Medulla oblongata (tissue), 1 donor: Measurements from ENCODE around the gene ENAM.

ENCODE experiments used
- DNase-seq: peaks from one replicate; pipeline ENCODE4 v3.0.0-alpha.2; 2015; ENCODE audit errors: extremely low spot score

The ENAM gene

GRCh38 chr4:70628444-70628843 lies at the start of gene ENAM:
TSS of gene ENAM (plus strand) at chr4:70628744. CDS start at chr4:70629501, 757 bp downstream.
- DNase-seq = no peak

- no peak for DNase-seq
Observed at GRCh38 chr4:70581980-70582379, 46.6 kb upstream of the ENAM start.

- DNase-seq = no peak
Observed at GRCh38 chr4:70583952-70584834, 44.4 kb upstream of the ENAM start.

GRCh38 chr4:70586841-70587240 lies 41.7 kb upstream of the ENAM start:
- no peak for DNase-seq

GRCh38 chr4:70589785-70590184 lies 38.8 kb upstream of the ENAM start:
- no peak for DNase-seq

GRCh38 chr4:70591955-70592582 lies 36.5 kb upstream of the ENAM start, which contains the start of gene AMBN:
TSS of gene AMBN (plus strand) at chr4:70592256. CDS start at chr4:70592359, 103 bp downstream.
- DNase-seq = no peak

- no peak for DNase-seq
Observed at GRCh38 chr4:70594196-70594595, 34.3 kb upstream of the ENAM start.

- no peak for DNase-seq
Observed at GRCh38 chr4:70600305-70600704, 28.2 kb upstream of the ENAM start.

GRCh38 chr4:70600977-70601376 lies 27.6 kb upstream of the ENAM start:
- DNase-seq = no peak

- peak; percentile 47 for DNase-seq
Observed at GRCh38 chr4:70601422-70602039, 27.0 kb upstream of the ENAM start.

GRCh38 chr4:70603856-70604255 lies 24.7 kb upstream of the ENAM start:
- no peak for DNase-seq

- DNase-seq = no peak
Observed at GRCh38 chr4:70606459-70606858, 22.1 kb upstream of the ENAM start.

GRCh38 chr4:70607334-70607853 lies 21.1 kb upstream of the ENAM start:
- DNase-seq = no peak

GRCh38 chr4:70608324-70608723 lies 20.2 kb upstream of the ENAM start:
- DNase-seq = no peak

GRCh38 chr4:70613306-70614183 lies 15.0 kb upstream of the ENAM start:
- DNase-seq = no peak

- no peak for DNase-seq
Observed at GRCh38 chr4:70614184-70614555, 14.4 kb upstream of the ENAM start.

GRCh38 chr4:70619288-70619687 lies 9.3 kb upstream of the ENAM start:
- DNase-seq = no peak

- DNase-seq = no peak
Observed at GRCh38 chr4:70619778-70620177, 8.8 kb upstream of the ENAM start.

- DNase-seq = no peak
Observed at GRCh38 chr4:70623323-70623722, 5.2 kb upstream of the ENAM start.

- DNase-seq = no peak
Observed at GRCh38 chr4:70624226-70624793, 4.2 kb upstream of the ENAM start.

GRCh38 chr4:70627620-70628019 lies 924 bp upstream of the ENAM start:
- no peak for DNase-seq
